HCT116 (cell line): ENCODE data around the gene SV2A.

Source experiments
- EGR1 ChIP-seq: IDR thresholded peaks from 2 replicates; pipeline ENCODE4 v1.6.1; 2012; ENCODE audit warnings: low read depth
- EZH2phosphoT487 ChIP-seq: fragments of 200-600 bp; IDR thresholded peaks from 2 replicates; pipeline ENCODE4 v1.6.1; 2018; ENCODE audit warnings: antibody characterized with exemption, borderline replicate concordance
- JUND ChIP-seq: IDR thresholded peaks from 2 replicates; pipeline ENCODE4 v1.6.1; 2012
- POLR2A ChIP-seq: IDR thresholded peaks from 2 replicates; pipeline ENCODE4 v1.7.0; 2011; ENCODE audit warnings: borderline replicate concordance; ENCODE audit not compliant: insufficient read depth, insufficient read length; ENCODE audit errors: extremely low read depth
- POLR2AphosphoS5 ChIP-seq: IDR thresholded peaks from 2 replicates; pipeline ENCODE4 v1.6.1; 2011; ENCODE audit warnings: mild to moderate bottlenecking, low read depth, low read length, moderate library complexity
- SIN3A ChIP-seq: IDR thresholded peaks from 2 replicates; pipeline ENCODE4 v1.6.1; 2012; ENCODE audit warnings: low read depth
- TF ChIP-seq, protein P1 (sequence below), 3 experiments: fragments of 200-600 bp in 1 of 3; sonication (generic) in 1 of 3; IDR thresholded peaks in 2 of 3; conservative IDR thresholded peaks in 1 of 3; 2 replicates each; pipeline ENCODE4 v1.5.1; 2012 to 2017; ENCODE audit warnings: low read depth in 2 of 3, low read length in 2 of 3, antibody characterized with exemption in 1 of 3, borderline replicate concordance in 1 of 3, control low read depth in 1 of 3, mild to moderate bottlenecking in 1 of 3, mixed read lengths in 1 of 3, mixed run types in 1 of 3, moderate library complexity in 1 of 3; ENCODE audit not compliant: insufficient read depth in 1 of 3
- TF ChIP-seq, protein P2 (sequence below): IDR thresholded peaks from 2 replicates; pipeline ENCODE4 v1.6.1; 2012; ENCODE audit warnings: low read depth

DNA sequence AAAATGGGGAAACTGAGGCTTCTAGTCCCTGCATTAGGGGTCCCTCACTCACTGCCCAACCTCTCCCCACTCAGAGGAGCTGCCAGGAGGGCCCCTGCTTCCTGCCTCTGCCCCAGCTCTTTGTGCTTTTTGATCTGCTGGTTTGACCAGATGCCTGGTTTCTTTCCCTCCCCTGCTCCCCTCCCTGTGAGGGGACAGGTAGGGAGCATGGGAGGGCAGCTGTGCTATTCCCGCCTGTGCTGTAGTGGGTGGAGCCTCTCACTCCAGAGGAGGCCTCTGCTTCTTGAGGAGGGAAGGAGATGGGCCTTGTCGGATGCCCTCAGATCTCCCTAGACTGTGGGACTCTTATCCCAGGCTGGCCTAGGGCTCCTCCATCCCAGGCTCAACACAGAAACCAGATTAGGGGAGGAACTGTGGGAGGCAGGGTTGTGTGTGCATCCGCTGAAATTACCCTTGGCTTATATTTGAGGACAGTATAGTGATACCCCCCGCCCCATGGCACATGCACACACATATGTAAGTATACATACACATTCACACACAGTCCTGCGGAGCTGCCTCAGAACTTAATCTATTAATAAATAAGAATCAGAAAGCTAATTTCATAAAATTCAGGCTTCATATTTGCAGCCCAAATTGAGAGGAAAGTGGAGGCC is 13.7 kb downstream of the SV2A start:
- no peak for TF ChIP-seq SIN3A
- TF ChIP-seq, protein P1, sequence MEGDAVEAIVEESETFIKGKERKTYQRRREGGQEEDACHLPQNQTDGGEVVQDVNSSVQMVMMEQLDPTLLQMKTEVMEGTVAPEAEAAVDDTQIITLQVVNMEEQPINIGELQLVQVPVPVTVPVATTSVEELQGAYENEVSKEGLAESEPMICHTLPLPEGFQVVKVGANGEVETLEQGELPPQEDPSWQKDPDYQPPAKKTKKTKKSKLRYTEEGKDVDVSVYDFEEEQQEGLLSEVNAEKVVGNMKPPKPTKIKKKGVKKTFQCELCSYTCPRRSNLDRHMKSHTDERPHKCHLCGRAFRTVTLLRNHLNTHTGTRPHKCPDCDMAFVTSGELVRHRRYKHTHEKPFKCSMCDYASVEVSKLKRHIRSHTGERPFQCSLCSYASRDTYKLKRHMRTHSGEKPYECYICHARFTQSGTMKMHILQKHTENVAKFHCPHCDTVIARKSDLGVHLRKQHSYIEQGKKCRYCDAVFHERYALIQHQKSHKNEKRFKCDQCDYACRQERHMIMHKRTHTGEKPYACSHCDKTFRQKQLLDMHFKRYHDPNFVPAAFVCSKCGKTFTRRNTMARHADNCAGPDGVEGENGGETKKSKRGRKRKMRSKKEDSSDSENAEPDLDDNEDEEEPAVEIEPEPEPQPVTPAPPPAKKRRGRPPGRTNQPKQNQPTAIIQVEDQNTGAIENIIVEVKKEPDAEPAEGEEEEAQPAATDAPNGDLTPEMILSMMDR (IDR thresholded peaks at IDR 0.05 in 2 of 3, conservative IDR thresholded peaks at IDR 0.05 in 1 of 3; ENCODE audit: borderline replicate concordance in 1 of 3, insufficient read depth in 1 of 3, low read depth in 2 of 3, low read length in 2 of 3) = no peak
- TF ChIP-seq POLR2AphosphoS5 = no peak
- TF ChIP-seq JUND = no peak
- TF ChIP-seq EZH2phosphoT487 = no peak
- TF ChIP-seq POLR2A = no peak
- TF ChIP-seq EGR1 = no peak
- TF ChIP-seq, protein P2, sequence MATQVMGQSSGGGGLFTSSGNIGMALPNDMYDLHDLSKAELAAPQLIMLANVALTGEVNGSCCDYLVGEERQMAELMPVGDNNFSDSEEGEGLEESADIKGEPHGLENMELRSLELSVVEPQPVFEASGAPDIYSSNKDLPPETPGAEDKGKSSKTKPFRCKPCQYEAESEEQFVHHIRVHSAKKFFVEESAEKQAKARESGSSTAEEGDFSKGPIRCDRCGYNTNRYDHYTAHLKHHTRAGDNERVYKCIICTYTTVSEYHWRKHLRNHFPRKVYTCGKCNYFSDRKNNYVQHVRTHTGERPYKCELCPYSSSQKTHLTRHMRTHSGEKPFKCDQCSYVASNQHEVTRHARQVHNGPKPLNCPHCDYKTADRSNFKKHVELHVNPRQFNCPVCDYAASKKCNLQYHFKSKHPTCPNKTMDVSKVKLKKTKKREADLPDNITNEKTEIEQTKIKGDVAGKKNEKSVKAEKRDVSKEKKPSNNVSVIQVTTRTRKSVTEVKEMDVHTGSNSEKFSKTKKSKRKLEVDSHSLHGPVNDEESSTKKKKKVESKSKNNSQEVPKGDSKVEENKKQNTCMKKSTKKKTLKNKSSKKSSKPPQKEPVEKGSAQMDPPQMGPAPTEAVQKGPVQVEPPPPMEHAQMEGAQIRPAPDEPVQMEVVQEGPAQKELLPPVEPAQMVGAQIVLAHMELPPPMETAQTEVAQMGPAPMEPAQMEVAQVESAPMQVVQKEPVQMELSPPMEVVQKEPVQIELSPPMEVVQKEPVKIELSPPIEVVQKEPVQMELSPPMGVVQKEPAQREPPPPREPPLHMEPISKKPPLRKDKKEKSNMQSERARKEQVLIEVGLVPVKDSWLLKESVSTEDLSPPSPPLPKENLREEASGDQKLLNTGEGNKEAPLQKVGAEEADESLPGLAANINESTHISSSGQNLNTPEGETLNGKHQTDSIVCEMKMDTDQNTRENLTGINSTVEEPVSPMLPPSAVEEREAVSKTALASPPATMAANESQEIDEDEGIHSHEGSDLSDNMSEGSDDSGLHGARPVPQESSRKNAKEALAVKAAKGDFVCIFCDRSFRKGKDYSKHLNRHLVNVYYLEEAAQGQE = no peak
